Glutamatergic neuron (in vitro differentiated cells): ENCODE measurements around the gene FSTL5. TPM values are rescaled to one million over a fixed set of nuclear protein-coding genes. Genes with fewer than 3 reads are reported as not detected.

Source experiments
- DNase-seq: peaks from one replicate; pipeline ENCODE4 v3.0.0; 2022
- H3K27ac Mint-ChIP-seq: one replicate; pipeline ENCODE4 v1.8.0; 2020; ENCODE audit warnings: mild to moderate bottlenecking, mixed read lengths, inconsistent platforms; ENCODE audit not compliant: unreplicated experiment
- H3K27me3 Mint-ChIP-seq: one replicate; pipeline ENCODE4 v1.8.0; 2020; ENCODE audit warnings: mild to moderate bottlenecking, moderate library complexity, mixed read lengths, inconsistent platforms; ENCODE audit not compliant: unreplicated experiment
- H3K36me3 Mint-ChIP-seq: one replicate; pipeline ENCODE4 v1.8.0; 2020; ENCODE audit warnings: mild to moderate bottlenecking, mixed read lengths, inconsistent platforms; ENCODE audit not compliant: unreplicated experiment
- H3K4me1 Mint-ChIP-seq: one replicate; pipeline ENCODE4 v1.8.0; 2020; ENCODE audit warnings: mild to moderate bottlenecking, low read depth, mixed read lengths, inconsistent platforms; ENCODE audit not compliant: unreplicated experiment
- H3K4me3 Mint-ChIP-seq: one replicate; pipeline ENCODE4 v1.8.0; 2020; ENCODE audit warnings: mild to moderate bottlenecking, mixed read lengths, inconsistent platforms; ENCODE audit not compliant: unreplicated experiment
- H3K9me3 Mint-ChIP-seq: one replicate; pipeline ENCODE4 v1.8.0; 2020; ENCODE audit warnings: mild to moderate bottlenecking, moderate library complexity, mixed read lengths, inconsistent platforms; ENCODE audit not compliant: unreplicated experiment
- total RNA-seq: library from RNA; stranded (reverse); fragmentation: NEBNext Ultra II Directional; extraction: Animal tissue kit (Norgen Biotek cat#: 25700); gene quantifications from one replicate; pipeline ENCODE4 v1.2.1, GENCODE V29; 2021; ENCODE audit not compliant: unreplicated experiment
- TF ChIP-seq, protein P1 (sequence below): fragments of 200-600 bp; sonication (generic); IDR thresholded peaks from one replicate; pipeline ENCODE4 v1.5.0; 2021; ENCODE audit not compliant: partially characterized antibody, unreplicated experiment

The FSTL5 gene
- total RNA-seq, 1 donor from 2014 or later: 9.2 TPM

DNA sequence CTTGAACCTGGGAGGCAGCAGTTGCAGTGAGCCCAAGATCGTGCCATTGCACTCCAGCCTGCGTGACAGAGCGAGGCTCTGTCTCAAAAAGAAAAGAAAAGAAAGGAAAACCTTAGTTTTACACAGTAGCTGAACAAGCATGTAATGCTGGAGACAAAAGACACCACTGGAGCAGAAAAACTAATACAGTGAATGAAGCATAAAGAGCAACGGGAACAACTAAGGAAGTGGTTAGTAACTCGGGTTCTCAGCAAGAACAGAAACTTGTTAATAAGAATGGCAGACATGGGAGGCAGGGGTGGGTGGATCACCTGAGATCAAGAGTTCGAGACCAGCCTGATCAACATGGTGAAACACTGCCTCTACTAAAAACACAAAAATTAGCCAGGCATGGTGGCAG is 263.7 kb downstream of the FSTL5 start:
- Mint-ChIP-seq H3K36me3 (no peaks in the 10 kb centered on the region), H3K27ac (no peak overlapping the region), H3K4me3 (no peak overlapping the region), H3K4me1 (no peaks in the 10 kb centered on the region), H3K27me3 (no peaks in the 10 kb centered on the region), H3K9me3 (no peaks in the 10 kb centered on the region)
- DNase-seq: no peak
- TF ChIP-seq, protein P1, sequence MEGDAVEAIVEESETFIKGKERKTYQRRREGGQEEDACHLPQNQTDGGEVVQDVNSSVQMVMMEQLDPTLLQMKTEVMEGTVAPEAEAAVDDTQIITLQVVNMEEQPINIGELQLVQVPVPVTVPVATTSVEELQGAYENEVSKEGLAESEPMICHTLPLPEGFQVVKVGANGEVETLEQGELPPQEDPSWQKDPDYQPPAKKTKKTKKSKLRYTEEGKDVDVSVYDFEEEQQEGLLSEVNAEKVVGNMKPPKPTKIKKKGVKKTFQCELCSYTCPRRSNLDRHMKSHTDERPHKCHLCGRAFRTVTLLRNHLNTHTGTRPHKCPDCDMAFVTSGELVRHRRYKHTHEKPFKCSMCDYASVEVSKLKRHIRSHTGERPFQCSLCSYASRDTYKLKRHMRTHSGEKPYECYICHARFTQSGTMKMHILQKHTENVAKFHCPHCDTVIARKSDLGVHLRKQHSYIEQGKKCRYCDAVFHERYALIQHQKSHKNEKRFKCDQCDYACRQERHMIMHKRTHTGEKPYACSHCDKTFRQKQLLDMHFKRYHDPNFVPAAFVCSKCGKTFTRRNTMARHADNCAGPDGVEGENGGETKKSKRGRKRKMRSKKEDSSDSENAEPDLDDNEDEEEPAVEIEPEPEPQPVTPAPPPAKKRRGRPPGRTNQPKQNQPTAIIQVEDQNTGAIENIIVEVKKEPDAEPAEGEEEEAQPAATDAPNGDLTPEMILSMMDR: no peak

DNA sequence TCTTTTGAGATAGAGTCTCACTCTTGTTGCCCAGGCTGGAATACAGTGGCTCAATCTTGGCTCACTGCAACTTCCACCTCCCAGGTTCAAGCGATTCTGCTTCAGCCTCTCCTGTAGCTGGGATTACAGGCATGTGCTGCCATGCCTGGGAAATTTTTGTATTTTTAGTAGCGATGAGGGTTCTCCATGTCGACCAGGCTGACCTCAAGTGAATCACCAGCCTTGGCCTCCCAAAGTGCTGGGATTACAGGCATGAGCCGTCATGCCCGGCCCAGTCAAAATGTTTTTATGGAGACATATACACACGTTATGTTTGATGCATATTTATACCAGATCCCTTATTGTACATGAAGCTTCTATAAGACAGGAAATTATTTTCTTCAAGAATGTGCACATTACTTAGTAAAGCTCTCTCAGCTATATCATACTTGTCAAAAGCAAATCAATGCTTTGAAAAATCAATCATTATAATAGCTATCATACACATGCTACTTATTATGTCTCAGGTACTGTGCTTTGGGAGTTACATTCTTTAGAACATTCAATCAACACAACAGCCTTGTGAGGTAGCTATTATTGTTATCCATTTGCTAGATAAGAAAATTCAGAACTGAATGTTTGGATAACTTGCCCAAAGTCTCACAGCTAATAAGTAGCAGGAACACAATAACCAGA is 269.2 kb downstream of the FSTL5 start:
- no peak for DNase-seq
- no peaks in the 10 kb centered on the region for H3K4me1 Mint-ChIP-seq
- no peak overlapping the region for H3K4me3 Mint-ChIP-seq
- no peaks in the 10 kb centered on the region for H3K27me3 Mint-ChIP-seq
- H3K36me3 Mint-ChIP-seq: no peaks in the 10 kb centered on the region
- no peaks in the 10 kb centered on the region for H3K9me3 Mint-ChIP-seq
- no peak overlapping the region for H3K27ac Mint-ChIP-seq
- TF ChIP-seq, protein P1: no peak

DNA sequence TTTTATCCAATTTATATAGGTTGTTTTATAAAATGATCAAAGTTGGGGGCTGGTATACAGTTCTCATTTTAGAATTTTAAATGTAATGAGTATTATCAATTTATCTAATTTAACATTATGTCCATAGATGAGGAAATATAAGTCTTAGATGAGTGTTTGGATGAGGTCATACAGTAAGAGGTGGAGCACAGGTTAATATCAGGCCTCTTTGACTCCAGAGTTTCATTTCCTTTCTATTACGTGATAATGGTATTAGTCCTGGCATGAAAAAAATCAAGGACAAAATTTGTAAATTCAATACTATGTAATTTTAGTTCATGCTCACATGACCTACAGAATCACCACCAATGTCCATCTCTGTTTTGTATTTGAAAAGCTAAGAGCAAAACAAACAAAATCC is 269.8 kb downstream of the FSTL5 start:
- Mint-ChIP-seq H3K9me3 (no peaks in the 10 kb centered on the region), H3K27ac (no peak overlapping the region), H3K27me3 (no peaks in the 10 kb centered on the region), H3K36me3 (no peaks in the 10 kb centered on the region), H3K4me3 (no peak overlapping the region), H3K4me1 (no peaks in the 10 kb centered on the region)
- TF ChIP-seq, protein P1: no peak
- no peak for DNase-seq

DNA sequence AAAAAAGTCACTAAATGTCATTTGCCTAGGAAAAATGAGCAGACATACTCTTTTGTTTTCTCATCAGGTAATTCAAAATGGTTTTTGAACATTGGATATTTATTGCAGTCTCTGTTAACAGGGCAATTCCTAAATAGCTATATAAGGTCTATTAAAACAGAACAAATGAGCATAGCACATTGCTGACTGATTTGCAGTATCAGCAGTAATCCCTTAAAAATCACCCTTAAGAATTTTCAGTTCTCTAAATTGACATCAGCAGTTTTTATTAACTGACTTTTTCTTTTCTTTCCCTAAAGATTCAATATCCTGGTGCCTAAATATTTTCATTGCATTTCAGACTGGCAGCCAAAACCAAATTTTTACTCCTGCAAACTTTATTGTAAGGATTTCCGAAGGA is 270.2 kb downstream of the FSTL5 start:
- no peaks in the 10 kb centered on the region for H3K36me3 Mint-ChIP-seq
- no peaks in the 10 kb centered on the region for H3K9me3 Mint-ChIP-seq
- no peak for DNase-seq
- no peak overlapping the region for H3K4me3 Mint-ChIP-seq
- TF ChIP-seq, protein P1: no peak
- no peak overlapping the region for H3K27ac Mint-ChIP-seq
- H3K27me3 Mint-ChIP-seq: no peaks in the 10 kb centered on the region
- no peaks in the 10 kb centered on the region for H3K4me1 Mint-ChIP-seq

DNA sequence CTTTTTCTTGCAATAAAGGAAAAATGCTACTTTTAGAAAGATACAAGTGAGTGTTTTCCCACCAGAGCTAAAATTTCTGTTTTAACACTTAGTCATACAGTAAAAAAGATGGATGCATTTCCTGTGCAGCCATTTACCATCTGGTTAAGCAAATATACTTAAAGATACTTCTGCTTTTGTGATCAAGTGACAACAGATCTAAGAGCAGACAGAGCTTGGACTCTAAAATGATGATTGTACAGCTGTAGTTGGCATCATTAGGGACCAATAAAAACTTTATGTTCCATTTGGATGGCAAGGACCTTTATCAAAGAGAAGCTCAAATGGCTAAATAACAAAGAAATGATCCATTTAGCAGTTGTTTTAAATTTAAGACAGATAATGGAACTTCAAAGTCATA is 270.8 kb downstream of the FSTL5 start:
- H3K36me3 Mint-ChIP-seq: no peaks in the 10 kb centered on the region
- no peak for DNase-seq
- H3K27ac Mint-ChIP-seq: no peak overlapping the region
- TF ChIP-seq, protein P1: no peak
- no peaks in the 10 kb centered on the region for H3K4me1 Mint-ChIP-seq
- H3K4me3 Mint-ChIP-seq: no peak overlapping the region
- H3K9me3 Mint-ChIP-seq: no peaks in the 10 kb centered on the region
- no peaks in the 10 kb centered on the region for H3K27me3 Mint-ChIP-seq
